Raji (cell line): ENCODE data around the gene GLTP.

Source experiments
- POLR2A ChIP-seq: IDR thresholded peaks from 2 replicates; pipeline ENCODE4 v1.6.1; 2011; ENCODE audit warnings: low read depth, low read length, control low read depth; ENCODE audit not compliant: insufficient read depth

Gene GLTP

GRCh38 chr12:109840305-109841074 is 39.9 kb downstream of the GLTP start:
- no peak for TF ChIP-seq POLR2A

GRCh38 chr12:109839444-109839843 is 40.9 kb downstream of the GLTP start:
- no peak for TF ChIP-seq POLR2A

DNA sequence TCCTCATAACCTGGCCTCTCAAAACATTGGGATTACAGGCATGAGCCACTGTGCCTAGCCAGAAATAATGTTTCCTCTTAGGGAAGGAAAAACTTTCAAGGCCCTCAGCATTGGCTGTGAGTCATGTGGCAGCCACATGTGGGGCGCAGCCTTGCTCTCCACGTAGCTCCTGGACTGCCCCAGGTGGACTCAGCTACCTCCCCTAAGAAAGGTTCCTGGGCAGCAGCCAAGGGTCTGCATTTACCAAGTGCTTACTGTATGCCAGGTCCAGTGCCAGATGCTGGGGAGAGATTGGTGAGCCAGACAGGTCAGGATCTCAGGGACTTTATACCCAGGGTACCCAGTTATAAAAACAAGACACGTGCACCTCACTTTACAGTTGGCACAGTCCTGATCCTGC is 43.4 kb downstream of the GLTP start:
- no peak for TF ChIP-seq POLR2A

GRCh38 chr12:109835827-109836226 is 44.5 kb downstream of the GLTP start:
- TF ChIP-seq POLR2A = no peak

- no peak for TF ChIP-seq POLR2A
Observed at GRCh38 chr12:109833307-109834189, 46.8 kb downstream of the GLTP start, which contains the start of gene TRPV4. Gene TRPV4 (minus strand): TSS chr12:109833398. CDS start chr12:109814796, 18,602 bp downstream.

DNA sequence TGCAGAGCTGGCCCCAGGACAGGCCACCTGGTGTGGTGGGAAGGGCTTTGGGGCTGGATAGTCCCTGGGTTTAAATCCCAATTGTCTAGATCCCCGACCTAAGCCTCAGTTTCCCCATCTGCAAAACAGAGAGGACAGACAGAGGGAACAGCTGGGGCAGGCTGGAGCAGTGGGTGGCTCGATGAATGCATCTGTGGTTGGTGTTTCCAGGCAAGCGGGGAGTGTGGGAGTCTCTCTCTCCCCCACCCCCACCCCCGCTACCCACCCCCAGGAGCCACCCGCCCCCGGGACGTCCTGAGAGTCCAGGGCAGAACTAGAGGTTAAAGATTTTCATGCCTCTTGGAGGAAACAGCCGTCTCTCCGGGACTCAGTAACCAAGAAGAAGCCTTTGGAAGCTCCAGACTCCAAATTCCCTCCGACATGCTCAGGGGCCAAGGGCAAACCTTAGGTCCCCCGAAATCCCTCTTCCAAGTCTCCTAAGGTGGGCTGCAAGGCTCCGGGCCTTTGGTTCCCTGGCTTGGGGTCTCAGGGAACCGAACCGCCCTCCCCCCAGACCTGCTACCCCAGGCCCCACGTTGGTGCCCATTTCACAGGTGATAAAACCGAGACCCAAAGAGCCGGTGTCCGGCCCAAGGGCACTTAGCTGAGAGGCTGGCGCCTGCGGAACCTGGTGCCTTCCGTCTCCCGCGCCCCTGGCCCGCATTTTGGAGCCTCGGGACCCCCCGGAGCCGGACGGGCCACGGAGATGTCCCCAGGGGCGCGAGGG is 47.6 kb downstream of the GLTP start:
- no peak for TF ChIP-seq POLR2A

DNA sequence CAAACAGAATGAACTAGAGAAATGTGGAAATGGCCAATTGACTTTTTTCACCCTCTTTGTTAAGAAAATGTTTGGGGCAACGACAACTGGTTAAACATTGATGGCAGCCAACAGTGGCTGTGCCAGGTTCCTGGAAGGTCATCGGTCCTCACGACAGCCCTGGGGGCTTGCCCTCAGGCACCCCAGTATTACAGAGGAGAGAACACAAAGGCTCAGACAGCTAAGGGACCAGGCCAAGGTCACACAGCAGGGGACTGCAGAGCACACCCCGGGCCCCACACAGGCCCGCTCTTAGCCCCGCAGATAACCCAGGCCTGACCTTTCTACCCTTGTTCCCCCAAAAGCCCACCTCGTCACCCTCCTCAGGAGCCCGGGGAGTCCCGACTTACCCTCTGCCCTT is 48.4 kb downstream of the GLTP start:
- no peak for TF ChIP-seq POLR2A

GRCh38 chr12:109831365-109831764 is 49.0 kb downstream of the GLTP start:
- TF ChIP-seq POLR2A = no peak

- no peak for TF ChIP-seq POLR2A
Observed at GRCh38 chr12:109830718-109831117, 49.6 kb downstream of the GLTP start.

DNA sequence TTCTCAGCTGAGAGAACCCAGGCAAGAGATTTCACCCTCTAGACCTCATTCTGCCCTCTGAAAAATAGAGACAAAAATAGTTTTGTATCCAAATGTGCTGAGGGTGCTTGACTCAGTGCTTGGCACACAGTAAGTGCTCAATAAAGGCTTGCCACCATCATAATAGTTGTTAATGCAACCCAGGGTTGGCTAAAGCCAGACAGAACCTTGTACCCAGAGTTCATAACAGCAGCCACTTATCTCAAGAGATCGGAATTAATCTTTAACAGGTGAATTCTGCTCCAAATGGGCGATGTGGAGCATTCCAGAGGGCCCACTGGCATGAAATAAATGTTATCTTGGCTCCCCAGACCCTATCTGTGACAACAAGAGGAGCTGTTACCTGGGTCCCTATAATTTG is 50.1 kb downstream of the GLTP start:
- TF ChIP-seq POLR2A = no peak

DNA sequence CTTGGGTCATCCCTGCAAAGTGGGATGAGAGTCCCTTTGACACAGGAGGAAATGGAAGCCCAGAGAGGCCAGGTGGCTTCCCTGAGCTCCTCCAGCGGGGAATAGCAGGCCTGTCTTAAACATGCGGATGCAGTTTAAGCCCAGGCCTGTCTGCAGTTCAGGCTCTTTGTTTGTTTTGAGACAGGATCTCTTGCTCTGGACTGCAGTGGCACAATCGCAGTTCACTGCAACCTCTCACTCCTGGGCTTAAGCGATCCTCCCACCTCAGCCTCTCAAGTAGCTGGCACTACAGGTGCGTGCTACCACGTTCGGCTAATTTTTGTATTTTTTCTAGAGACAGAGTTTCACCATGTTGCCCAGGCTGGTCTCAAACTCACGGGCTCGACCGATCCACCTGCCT is 50.7 kb downstream of the GLTP start:
- no peak for TF ChIP-seq POLR2A

- no peak for TF ChIP-seq POLR2A
Observed at GRCh38 chr12:109828754-109829511, 51.4 kb downstream of the GLTP start.

GRCh38 chr12:109827566-109828550 is 52.5 kb downstream of the GLTP start:
- TF ChIP-seq POLR2A = no peak
